ENCODE results near the gene NPAS4.

NPAS4 gene

GRCh38 chr11:66408488-66409214, 12.2 kb upstream of the NPAS4 start:
- H3K27me3 ChIP-seq (ENCODE audit: control insufficient read depth, insufficient read depth, low read length) = peaks cover 22% of the 10 kb centered on the region
- no peak overlapping the region for H3K4me3 ChIP-seq (ENCODE audit: low read length)
- H3K9me3 ChIP-seq (ENCODE audit: control insufficient read depth, low read length) = no peaks in the 10 kb centered on the region
- no peaks in the 10 kb centered on the region for H3K4me1 ChIP-seq (ENCODE audit: control insufficient read depth, insufficient read depth, low read length)
- H3K36me3 ChIP-seq (ENCODE audit: control insufficient read depth, insufficient read depth, low read length) = no peaks in the 10 kb centered on the region
- H3K9ac ChIP-seq (ENCODE audit: low read length) = no peak overlapping the region

- Histone ChIP-seq H3K4me3 (ENCODE audit: low read length) (no peak overlapping the region), H3K27me3 (ENCODE audit: control insufficient read depth, insufficient read depth, low read length) (peaks cover 21% of the 10 kb centered on the region), H3K9ac (ENCODE audit: low read length) (peak overlapping the region; percentile 22), H3K36me3 (ENCODE audit: control insufficient read depth, insufficient read depth, low read length) (no peaks in the 10 kb centered on the region), H3K4me1 (ENCODE audit: control insufficient read depth, insufficient read depth, low read length) (no peaks in the 10 kb centered on the region), H3K9me3 (ENCODE audit: control insufficient read depth, low read length) (no peaks in the 10 kb centered on the region)
Measured at GRCh38 chr11:66409226-66409625, 11.6 kb upstream of the NPAS4 start.

DNA sequence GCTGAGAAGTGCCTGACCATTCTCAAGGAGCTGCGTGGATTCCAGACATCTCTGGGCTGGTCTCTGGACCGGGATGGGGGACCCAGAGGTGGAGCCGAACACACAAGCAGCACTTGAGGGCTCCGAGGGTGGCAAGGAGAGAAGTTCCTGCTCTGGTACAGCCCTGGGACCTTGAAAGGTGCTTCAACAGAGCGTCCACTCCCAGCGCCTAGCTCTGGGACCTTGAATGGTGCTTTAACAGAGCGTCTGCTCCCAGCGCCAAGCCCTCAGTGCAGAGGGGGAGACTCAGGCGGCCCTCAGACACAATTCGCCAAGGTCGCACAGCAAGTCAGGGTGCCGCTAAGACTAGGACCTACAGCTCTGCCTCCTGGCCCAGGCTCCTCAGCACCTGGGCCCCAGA, 10.6 kb upstream of the NPAS4 start:
- peaks cover 15% of the 10 kb centered on the region for H3K27me3 ChIP-seq (ENCODE audit: control insufficient read depth, insufficient read depth, low read length)
- H3K9ac ChIP-seq (ENCODE audit: low read length) = no peak overlapping the region
- no peak overlapping the region for H3K4me3 ChIP-seq (ENCODE audit: low read length)
- no peaks in the 10 kb centered on the region for H3K4me1 ChIP-seq (ENCODE audit: control insufficient read depth, insufficient read depth, low read length)
- no peaks in the 10 kb centered on the region for H3K9me3 ChIP-seq (ENCODE audit: control insufficient read depth, low read length)
- no peaks in the 10 kb centered on the region for H3K36me3 ChIP-seq (ENCODE audit: control insufficient read depth, insufficient read depth, low read length)

DNA sequence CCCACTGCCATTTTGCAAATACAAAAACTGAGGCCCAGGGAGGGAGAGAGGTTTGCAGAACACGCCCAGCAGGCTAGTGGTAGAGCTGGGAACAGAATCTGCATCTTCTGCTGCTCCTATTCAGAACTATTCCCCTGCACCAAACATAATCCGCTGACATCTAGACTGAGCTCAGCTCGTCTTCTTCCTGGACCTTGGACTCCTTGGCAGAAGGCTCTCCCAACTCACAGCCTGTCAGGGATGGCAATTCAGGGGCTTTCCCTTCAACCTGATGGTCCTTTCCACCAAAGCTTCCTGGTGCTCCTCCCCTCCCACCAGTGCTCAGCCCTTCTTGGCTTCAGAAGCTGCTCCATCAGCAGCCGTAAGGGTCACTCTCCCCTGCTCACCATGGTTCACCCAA, 9.5 kb upstream of the NPAS4 start:
- no peaks in the 10 kb centered on the region for H3K4me1 ChIP-seq (ENCODE audit: control insufficient read depth, insufficient read depth, low read length)
- H3K36me3 ChIP-seq (ENCODE audit: control insufficient read depth, insufficient read depth, low read length) = no peaks in the 10 kb centered on the region
- no peak overlapping the region for H3K9ac ChIP-seq (ENCODE audit: low read length)
- H3K9me3 ChIP-seq (ENCODE audit: control insufficient read depth, low read length) = no peaks in the 10 kb centered on the region
- H3K4me3 ChIP-seq (ENCODE audit: low read length) = no peak overlapping the region
- H3K27me3 ChIP-seq (ENCODE audit: control insufficient read depth, insufficient read depth, low read length) = peaks cover 15% of the 10 kb centered on the region

- H3K4me3 ChIP-seq (ENCODE audit: low read length) = no peak overlapping the region
- H3K9ac ChIP-seq (ENCODE audit: low read length) = no peak overlapping the region
- H3K9me3 ChIP-seq (ENCODE audit: control insufficient read depth, low read length) = no peaks in the 10 kb centered on the region
- H3K36me3 ChIP-seq (ENCODE audit: control insufficient read depth, insufficient read depth, low read length) = no peaks in the 10 kb centered on the region
- H3K27me3 ChIP-seq (ENCODE audit: control insufficient read depth, insufficient read depth, low read length) = peaks cover 15% of the 10 kb centered on the region
- no peaks in the 10 kb centered on the region for H3K4me1 ChIP-seq (ENCODE audit: control insufficient read depth, insufficient read depth, low read length)
Measured at GRCh38 chr11:66412110-66412509, 8.7 kb upstream of the NPAS4 start.

GRCh38 chr11:66413167-66413566, 7.7 kb upstream of the NPAS4 start:
- H3K27me3 ChIP-seq (ENCODE audit: control insufficient read depth, insufficient read depth, low read length) = peaks cover 17% of the 10 kb centered on the region
- H3K9ac ChIP-seq (ENCODE audit: low read length) = no peak overlapping the region
- no peak overlapping the region for H3K4me3 ChIP-seq (ENCODE audit: low read length)
- H3K36me3 ChIP-seq (ENCODE audit: control insufficient read depth, insufficient read depth, low read length) = no peaks in the 10 kb centered on the region
- H3K4me1 ChIP-seq (ENCODE audit: control insufficient read depth, insufficient read depth, low read length) = no peaks in the 10 kb centered on the region
- H3K9me3 ChIP-seq (ENCODE audit: control insufficient read depth, low read length) = no peaks in the 10 kb centered on the region

DNA sequence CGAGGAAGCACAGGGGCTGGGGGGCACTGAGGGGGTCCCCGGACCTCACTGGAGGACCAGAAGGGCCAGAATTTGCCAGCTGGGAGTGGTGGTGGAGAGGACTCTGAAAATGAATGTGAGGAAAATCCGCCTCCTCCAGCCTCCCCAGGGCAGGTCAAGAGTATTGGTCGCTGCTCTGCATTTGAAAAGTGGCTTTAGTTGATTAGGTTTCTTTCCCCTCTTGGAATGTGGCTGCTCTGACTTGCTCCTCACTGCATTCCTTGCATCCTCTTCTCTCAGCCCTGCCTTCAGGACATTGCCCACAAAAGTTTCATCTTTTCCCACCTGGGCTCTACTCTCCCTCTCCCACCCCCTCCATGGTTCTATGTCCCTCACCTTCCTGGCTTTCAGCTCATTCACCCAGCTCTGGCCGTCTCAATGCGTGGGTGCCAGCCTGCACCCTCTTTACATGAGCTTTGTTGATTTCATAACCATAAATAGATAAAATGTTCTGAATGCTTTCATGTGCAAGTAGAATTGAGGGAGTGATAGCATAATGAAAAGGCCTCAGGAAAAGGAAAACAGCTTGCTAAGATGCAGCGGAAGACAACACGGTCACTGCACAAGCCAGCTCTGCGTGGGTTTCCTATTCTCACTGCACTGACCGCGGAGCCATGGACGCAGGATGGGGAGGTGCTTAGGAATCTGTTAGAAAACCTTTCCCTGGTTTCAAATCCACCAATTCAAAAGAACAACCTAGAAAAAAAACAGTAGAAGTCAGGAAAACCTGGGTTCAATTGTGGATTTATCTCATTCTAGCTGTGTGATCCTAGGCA, 6.5 kb upstream of the NPAS4 start:
- Histone ChIP-seq H3K9ac (ENCODE audit: low read length) (no peak overlapping the region), H3K9me3 (ENCODE audit: control insufficient read depth, low read length) (no peaks in the 10 kb centered on the region), H3K4me3 (ENCODE audit: low read length) (no peak overlapping the region), H3K36me3 (ENCODE audit: control insufficient read depth, insufficient read depth, low read length) (no peaks in the 10 kb centered on the region), H3K27me3 (ENCODE audit: control insufficient read depth, insufficient read depth, low read length) (peaks cover 21% of the 10 kb centered on the region), H3K4me1 (ENCODE audit: control insufficient read depth, insufficient read depth, low read length) (peaks cover 8% of the 10 kb centered on the region)

GRCh38 chr11:66415423-66415822, 5.4 kb upstream of the NPAS4 start:
- Histone ChIP-seq H3K9me3 (ENCODE audit: control insufficient read depth, low read length) (no peaks in the 10 kb centered on the region), H3K9ac (ENCODE audit: low read length) (no peak overlapping the region), H3K27me3 (ENCODE audit: control insufficient read depth, insufficient read depth, low read length) (peaks cover 24% of the 10 kb centered on the region), H3K4me3 (ENCODE audit: low read length) (no peak overlapping the region), H3K4me1 (ENCODE audit: control insufficient read depth, insufficient read depth, low read length) (peaks cover 11% of the 10 kb centered on the region), H3K36me3 (ENCODE audit: control insufficient read depth, insufficient read depth, low read length) (no peaks in the 10 kb centered on the region)

DNA sequence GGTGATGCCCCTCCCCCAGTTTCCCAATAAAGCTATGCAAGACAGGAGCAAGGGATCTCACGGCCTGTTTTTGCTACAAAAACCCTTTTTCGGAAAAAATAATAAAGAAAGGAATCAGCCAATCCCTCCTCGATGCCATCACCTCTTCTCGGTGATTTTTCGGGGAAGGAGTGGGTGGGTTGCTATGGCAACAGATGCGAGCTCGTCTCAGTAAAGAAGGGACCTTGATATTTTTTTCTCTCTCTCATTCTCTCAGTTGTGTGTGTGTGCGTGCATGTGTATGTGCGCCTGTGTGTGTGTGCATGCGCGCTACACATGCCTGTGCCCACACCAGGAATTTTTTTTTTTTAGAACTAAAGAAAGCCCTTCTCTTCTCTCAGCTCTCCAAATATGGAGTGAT, 3.8 kb upstream of the NPAS4 start:
- no peak overlapping the region for H3K9ac ChIP-seq (ENCODE audit: low read length)
- H3K9me3 ChIP-seq (ENCODE audit: control insufficient read depth, low read length) = no peaks in the 10 kb centered on the region
- H3K27me3 ChIP-seq (ENCODE audit: control insufficient read depth, insufficient read depth, low read length) = peaks cover 24% of the 10 kb centered on the region
- no peaks in the 10 kb centered on the region for H3K36me3 ChIP-seq (ENCODE audit: control insufficient read depth, insufficient read depth, low read length)
- no peak overlapping the region for H3K4me3 ChIP-seq (ENCODE audit: low read length)
- H3K4me1 ChIP-seq (ENCODE audit: control insufficient read depth, insufficient read depth, low read length) = peaks cover 12% of the 10 kb centered on the region

DNA sequence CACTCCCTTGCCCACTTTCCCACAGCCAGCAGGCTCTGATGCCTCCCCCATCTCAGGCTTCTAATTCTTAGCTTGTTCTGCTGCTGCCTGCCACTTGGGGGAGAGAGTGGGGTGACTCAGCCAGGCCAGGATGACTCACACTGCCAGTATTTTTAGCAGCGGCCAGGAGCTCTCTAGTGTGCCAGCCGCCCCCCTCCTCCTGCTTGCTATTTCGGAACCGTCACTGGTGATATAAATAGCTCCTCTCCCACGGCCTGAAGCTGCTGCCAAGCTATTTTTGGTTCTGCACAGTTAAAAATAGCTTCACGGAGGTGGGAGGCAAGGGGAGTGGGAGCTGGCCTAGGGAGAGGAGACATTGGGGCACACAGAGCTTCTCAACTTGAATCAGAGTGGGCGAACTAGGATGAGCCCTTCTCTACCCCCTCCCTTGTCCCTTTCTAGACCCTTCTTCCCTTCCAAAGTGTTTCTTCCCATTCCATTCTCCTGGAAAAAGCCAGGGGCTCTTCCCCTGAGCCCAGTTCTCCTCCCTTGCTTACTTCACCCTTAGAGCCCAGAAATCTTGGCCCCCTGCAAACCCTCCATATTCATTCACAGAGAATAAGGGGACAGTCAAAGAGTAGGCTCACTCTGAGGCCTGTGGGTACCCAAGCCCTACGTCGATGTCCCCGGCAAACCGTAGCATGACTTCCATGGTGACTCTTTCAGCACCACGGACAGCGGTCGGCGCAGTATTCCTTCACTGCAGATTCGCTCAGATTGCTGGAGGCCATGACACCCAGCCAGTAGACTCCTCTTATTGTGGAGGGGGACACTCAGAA, 2.5 kb upstream of the NPAS4 start:
- Histone ChIP-seq H3K4me3 (ENCODE audit: low read length) (no peak overlapping the region), H3K9ac (ENCODE audit: low read length) (no peak overlapping the region), H3K27me3 (ENCODE audit: control insufficient read depth, insufficient read depth, low read length) (peaks cover 24% of the 10 kb centered on the region), H3K36me3 (ENCODE audit: control insufficient read depth, insufficient read depth, low read length) (no peaks in the 10 kb centered on the region), H3K4me1 (ENCODE audit: control insufficient read depth, insufficient read depth, low read length) (peaks cover 12% of the 10 kb centered on the region), H3K9me3 (ENCODE audit: control insufficient read depth, low read length) (no peaks in the 10 kb centered on the region)

DNA sequence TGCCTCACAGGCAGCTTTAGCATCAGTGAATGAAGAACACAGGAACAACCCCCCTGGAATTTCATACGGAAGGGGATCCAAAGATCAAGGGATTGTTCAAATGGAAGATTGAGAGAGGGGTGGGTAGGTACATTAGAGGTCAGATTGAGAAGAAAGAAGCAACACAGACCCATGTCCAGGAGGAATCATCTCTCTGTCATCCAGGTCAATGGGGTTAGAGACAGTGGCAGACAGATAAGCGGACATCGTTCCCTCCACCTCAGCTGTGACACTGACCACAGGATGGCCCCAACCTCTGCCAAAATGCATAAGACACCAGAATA, 1.9 kb upstream of the NPAS4 start:
- Histone ChIP-seq H3K4me3 (ENCODE audit: low read length) (no peak overlapping the region), H3K4me1 (ENCODE audit: control insufficient read depth, insufficient read depth, low read length) (peaks cover 12% of the 10 kb centered on the region), H3K9me3 (ENCODE audit: control insufficient read depth, low read length) (no peaks in the 10 kb centered on the region), H3K9ac (ENCODE audit: low read length) (no peak overlapping the region), H3K36me3 (ENCODE audit: control insufficient read depth, insufficient read depth, low read length) (no peaks in the 10 kb centered on the region), H3K27me3 (ENCODE audit: control insufficient read depth, insufficient read depth, low read length) (peaks cover 24% of the 10 kb centered on the region)

- peaks cover 24% of the 10 kb centered on the region for H3K27me3 ChIP-seq (ENCODE audit: control insufficient read depth, insufficient read depth, low read length)
- H3K9ac ChIP-seq (ENCODE audit: low read length) = no peak overlapping the region
- no peak overlapping the region for H3K4me3 ChIP-seq (ENCODE audit: low read length)
- no peaks in the 10 kb centered on the region for H3K36me3 ChIP-seq (ENCODE audit: control insufficient read depth, insufficient read depth, low read length)
- H3K4me1 ChIP-seq (ENCODE audit: control insufficient read depth, insufficient read depth, low read length) = peaks cover 12% of the 10 kb centered on the region
- no peaks in the 10 kb centered on the region for H3K9me3 ChIP-seq (ENCODE audit: control insufficient read depth, low read length)
Measured at GRCh38 chr11:66419825-66420224, 1.0 kb upstream of the NPAS4 start.

All from mucosa of stomach (tissue), 1 donor.